ENCODE results near the gene HSD17B12. TPM values are rescaled to one million over a fixed set of nuclear protein-coding genes. Genes with fewer than 3 reads are reported as not detected.

Gene HSD17B12
- 149 TPM for polyA plus RNA-seq (2013, experiment 1 of 2)
- 152 TPM for polyA plus RNA-seq (2013, experiment 2 of 2)

- peaks cover 2% of the 10 kb centered on the region for H3K4me1 ChIP-seq (ENCODE audit: control insufficient read depth, insufficient read depth, low read depth, low read length)
- WGBS = under 1% methylated on average over 57 of the region's 62 CpGs
- peak within 1 kb of the TSS; percentile 93 for H4K91ac ChIP-seq (ENCODE audit: low read length)
- H2AFZ ChIP-seq (ENCODE audit: low read depth, low read length) = peak within 1 kb of the TSS; percentile 54
- H3K27ac ChIP-seq (ENCODE audit: low read length, poor library complexity, severe bottlenecking) = peak within 1 kb of the TSS; percentile 79
- H3K4me3 ChIP-seq (ENCODE audit: insufficient read depth in 1 of 2, low read depth in 1 of 2, low read length in 2 of 2) = peak within 1 kb of the TSS; percentile 87
- H4K8ac ChIP-seq (ENCODE audit: low read length) = peak within 1 kb of the TSS; percentile 93
- DNase-seq = peak; percentile 100
- peak within 1 kb of the TSS; percentile 67 for H3K4me2 ChIP-seq (ENCODE audit: low read length, poor library complexity, severe bottlenecking)
- no peak within 1 kb of the TSS for H2BK5ac ChIP-seq (ENCODE audit: low read depth, low read length, poor library complexity, severe bottlenecking)
- H2BK15ac ChIP-seq (ENCODE audit: low read depth, poor library complexity, severe bottlenecking) = peak within 1 kb of the TSS; percentile 96
- peak within 1 kb of the TSS in 1 of 2 experiments; percentile 52 for H2BK12ac ChIP-seq (ENCODE audit: low read length in 2 of 2)
- peak within 1 kb of the TSS; percentile 93 to 95 for H3K18ac ChIP-seq (ENCODE audit: low read depth in 1 of 2, low read length in 2 of 2)
- H3K4ac ChIP-seq (ENCODE audit: low read depth in 1 of 2, low read length in 2 of 2) = peak within 1 kb of the TSS; percentile 71 to 93
- H3K14ac ChIP-seq (ENCODE audit: low read length in 2 of 2) = peak within 1 kb of the TSS in 1 of 2 experiments; percentile 76
- H3K9me3 ChIP-seq (ENCODE audit: control insufficient read depth, low read length) = no peaks in the 10 kb centered on the region
- peaks cover 1% of the 10 kb centered on the region for H3K79me1 ChIP-seq (replicated peaks; ENCODE audit: low read length, poor library complexity, severe bottlenecking)
- H3K9ac ChIP-seq (ENCODE audit: low read length) = peak within 1 kb of the TSS; percentile 99
- no peaks in the 10 kb centered on the region for H3K27me3 ChIP-seq (ENCODE audit: control insufficient read depth in 1 of 2, insufficient read depth in 1 of 2, low read length in 2 of 2)
- H2BK120ac ChIP-seq (ENCODE audit: low read depth, low read length) = no peak within 1 kb of the TSS
- peak within 1 kb of the TSS; percentile 48 to 64 for H3K23ac ChIP-seq (ENCODE audit: low read length in 2 of 2)
- H3K36me3 ChIP-seq (ENCODE audit: control insufficient read depth in 1 of 2, insufficient read depth in 2 of 2, low read depth in 1 of 2, low read length in 2 of 2) = peaks cover 0 to 25% of the 10 kb centered on the region in 2 experiments
- H2AK5ac ChIP-seq (ENCODE audit: low read length, severe bottlenecking) = no peak within 1 kb of the TSS
Observed at GRCh38 chr11:43680521-43681400, at the start of gene HSD17B12. Gene HSD17B12 (plus strand): TSS chr11:43680738. CDS start chr11:43680828, 90 bp downstream.

GRCh38 chr11:43631732-43632131 is 48.8 kb upstream of the HSD17B12 start:
- Histone ChIP-seq H3K4ac (ENCODE audit: low read depth in 1 of 2, low read length in 2 of 2) (no peak overlapping the region), H3K4me3 (ENCODE audit: insufficient read depth in 1 of 2, low read depth in 1 of 2, low read length in 2 of 2) (no peak overlapping the region), H2AK5ac (ENCODE audit: low read length, severe bottlenecking) (no peak overlapping the region), H3K27me3 (ENCODE audit: control insufficient read depth in 1 of 2, insufficient read depth in 1 of 2, low read length in 2 of 2) (peaks cover 10 to 34% of the 10 kb centered on the region in 2 experiments), H3K4me1 (ENCODE audit: control insufficient read depth, insufficient read depth, low read depth, low read length) (no peaks in the 10 kb centered on the region), H3K14ac (ENCODE audit: low read length in 2 of 2) (no peak overlapping the region), H3K4me2 (ENCODE audit: low read length, poor library complexity, severe bottlenecking) (no peak overlapping the region), H3K9me3 (ENCODE audit: control insufficient read depth, low read length) (no peaks in the 10 kb centered on the region), H4K8ac (ENCODE audit: low read length) (no peak overlapping the region), H3K9ac (ENCODE audit: low read length) (no peak overlapping the region), H2BK15ac (ENCODE audit: low read depth, poor library complexity, severe bottlenecking) (no peak overlapping the region), H3K23ac (ENCODE audit: low read length in 2 of 2) (no peak overlapping the region), H2BK120ac (ENCODE audit: low read depth, low read length) (no peak overlapping the region), H2AFZ (ENCODE audit: low read depth, low read length) (no peak overlapping the region), H2BK12ac (ENCODE audit: low read length in 2 of 2) (no peak overlapping the region), H4K91ac (ENCODE audit: low read length) (no peak overlapping the region), H3K18ac (ENCODE audit: low read depth in 1 of 2, low read length in 2 of 2) (no peak overlapping the region), H3K36me3 (ENCODE audit: control insufficient read depth in 1 of 2, insufficient read depth in 2 of 2, low read depth in 1 of 2, low read length in 2 of 2) (no peaks in the 10 kb centered on the region), H3K27ac (ENCODE audit: low read length, poor library complexity, severe bottlenecking) (no peak overlapping the region), H3K79me1 (replicated peaks; ENCODE audit: low read length, poor library complexity, severe bottlenecking) (no peaks in the 10 kb centered on the region), H2BK5ac (ENCODE audit: low read depth, low read length, poor library complexity, severe bottlenecking) (no peak overlapping the region)
- 44% methylated on average over 11 of the region's 14 CpGs for WGBS
- DNase-seq = no peak

- Histone ChIP-seq H3K4me3 (ENCODE audit: insufficient read depth in 1 of 2, low read depth in 1 of 2, low read length in 2 of 2) (no peak overlapping the region), H3K9ac (ENCODE audit: low read length) (no peak overlapping the region), H2AK5ac (ENCODE audit: low read length, severe bottlenecking) (no peak overlapping the region), H3K27me3 (ENCODE audit: control insufficient read depth in 1 of 2, insufficient read depth in 1 of 2, low read length in 2 of 2) (peaks cover 10 to 36% of the 10 kb centered on the region in 2 experiments), H2BK15ac (ENCODE audit: low read depth, poor library complexity, severe bottlenecking) (no peak overlapping the region), H2BK120ac (ENCODE audit: low read depth, low read length) (no peak overlapping the region), H3K36me3 (ENCODE audit: control insufficient read depth in 1 of 2, insufficient read depth in 2 of 2, low read depth in 1 of 2, low read length in 2 of 2) (no peaks in the 10 kb centered on the region), H3K4me2 (ENCODE audit: low read length, poor library complexity, severe bottlenecking) (no peak overlapping the region), H3K23ac (ENCODE audit: low read length in 2 of 2) (no peak overlapping the region), H3K18ac (ENCODE audit: low read depth in 1 of 2, low read length in 2 of 2) (no peak overlapping the region), H2BK12ac (ENCODE audit: low read length in 2 of 2) (no peak overlapping the region), H3K4ac (ENCODE audit: low read depth in 1 of 2, low read length in 2 of 2) (no peak overlapping the region), H2AFZ (ENCODE audit: low read depth, low read length) (no peak overlapping the region), H3K14ac (ENCODE audit: low read length in 2 of 2) (no peak overlapping the region), H3K4me1 (ENCODE audit: control insufficient read depth, insufficient read depth, low read depth, low read length) (no peaks in the 10 kb centered on the region), H3K79me1 (replicated peaks; ENCODE audit: low read length, poor library complexity, severe bottlenecking) (no peaks in the 10 kb centered on the region), H3K27ac (ENCODE audit: low read length, poor library complexity, severe bottlenecking) (no peak overlapping the region), H4K91ac (ENCODE audit: low read length) (no peak overlapping the region), H3K9me3 (ENCODE audit: control insufficient read depth, low read length) (no peaks in the 10 kb centered on the region), H4K8ac (ENCODE audit: low read length) (no peak overlapping the region), H2BK5ac (ENCODE audit: low read depth, low read length, poor library complexity, severe bottlenecking) (no peak overlapping the region)
- peak; percentile 6 for DNase-seq
- 0% methylated on average over 2 of the region's 3 CpGs for WGBS
Observed at GRCh38 chr11:43632181-43632580, 48.4 kb upstream of the HSD17B12 start.

- no peaks in the 10 kb centered on the region for H3K9me3 ChIP-seq (ENCODE audit: control insufficient read depth, low read length)
- H3K4me3 ChIP-seq (ENCODE audit: insufficient read depth in 1 of 2, low read depth in 1 of 2, low read length in 2 of 2) = no peak overlapping the region
- H2BK5ac ChIP-seq (ENCODE audit: low read depth, low read length, poor library complexity, severe bottlenecking) = no peak overlapping the region
- H3K4ac ChIP-seq (ENCODE audit: low read depth in 1 of 2, low read length in 2 of 2) = no peak overlapping the region
- H3K14ac ChIP-seq (ENCODE audit: low read length in 2 of 2) = no peak overlapping the region
- no peak overlapping the region for H2BK12ac ChIP-seq (ENCODE audit: low read length in 2 of 2)
- H4K91ac ChIP-seq (ENCODE audit: low read length) = no peak overlapping the region
- peaks cover 28 to 42% of the 10 kb centered on the region in 2 experiments for H3K27me3 ChIP-seq (ENCODE audit: control insufficient read depth in 1 of 2, insufficient read depth in 1 of 2, low read length in 2 of 2)
- WGBS = 47% methylated on average over 3 of the region's 3 CpGs
- no peak overlapping the region for H3K27ac ChIP-seq (ENCODE audit: low read length, poor library complexity, severe bottlenecking)
- H2BK120ac ChIP-seq (ENCODE audit: low read depth, low read length) = no peak overlapping the region
- DNase-seq = no peak
- H3K4me2 ChIP-seq (ENCODE audit: low read length, poor library complexity, severe bottlenecking) = no peak overlapping the region
- H3K9ac ChIP-seq (ENCODE audit: low read length) = no peak overlapping the region
- H3K18ac ChIP-seq (ENCODE audit: low read depth in 1 of 2, low read length in 2 of 2) = no peak overlapping the region
- H4K8ac ChIP-seq (ENCODE audit: low read length) = no peak overlapping the region
- H3K79me1 ChIP-seq (replicated peaks; ENCODE audit: low read length, poor library complexity, severe bottlenecking) = no peaks in the 10 kb centered on the region
- no peak overlapping the region for H2AK5ac ChIP-seq (ENCODE audit: low read length, severe bottlenecking)
- no peak overlapping the region for H2AFZ ChIP-seq (ENCODE audit: low read depth, low read length)
- no peaks in the 10 kb centered on the region for H3K4me1 ChIP-seq (ENCODE audit: control insufficient read depth, insufficient read depth, low read depth, low read length)
- H3K36me3 ChIP-seq (ENCODE audit: control insufficient read depth in 1 of 2, insufficient read depth in 2 of 2, low read depth in 1 of 2, low read length in 2 of 2) = no peaks in the 10 kb centered on the region
- no peak overlapping the region for H2BK15ac ChIP-seq (ENCODE audit: low read depth, poor library complexity, severe bottlenecking)
- no peak overlapping the region for H3K23ac ChIP-seq (ENCODE audit: low read length in 2 of 2)
Observed at GRCh38 chr11:43638717-43639116, 41.8 kb upstream of the HSD17B12 start.

Measured in mesenchymal stem cell (in vitro differentiated cells and primary cell).